ENCODE results near the gene FMO3.

The FMO3 gene

DNA sequence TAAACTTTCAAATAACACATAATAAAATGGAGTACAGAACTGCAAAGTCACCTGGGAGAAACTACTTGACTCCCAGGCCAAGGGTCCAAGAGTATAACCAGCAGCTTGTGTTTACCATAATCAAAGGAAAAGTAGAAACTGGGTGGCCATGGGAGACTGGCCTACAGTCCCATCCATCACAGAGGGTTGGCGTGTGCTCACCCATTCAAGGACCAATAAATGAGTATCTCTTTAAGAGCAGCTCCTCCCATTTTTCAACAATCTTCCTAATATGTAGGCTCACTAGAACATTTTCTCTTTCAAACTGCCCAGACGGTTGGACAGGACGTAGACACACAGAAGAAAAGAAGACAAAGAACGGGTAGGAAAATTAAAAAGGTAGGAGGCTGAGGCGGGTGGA lies at the start of gene FMO3:
Gene FMO3, plus strand, starts transcription at position 302 of the 400 bp plus-strand sequence. CDS start 1,754 bp downstream, outside the sequence.
- no peak for DNase-seq (ENCODE audit: low spot score)

DNA sequence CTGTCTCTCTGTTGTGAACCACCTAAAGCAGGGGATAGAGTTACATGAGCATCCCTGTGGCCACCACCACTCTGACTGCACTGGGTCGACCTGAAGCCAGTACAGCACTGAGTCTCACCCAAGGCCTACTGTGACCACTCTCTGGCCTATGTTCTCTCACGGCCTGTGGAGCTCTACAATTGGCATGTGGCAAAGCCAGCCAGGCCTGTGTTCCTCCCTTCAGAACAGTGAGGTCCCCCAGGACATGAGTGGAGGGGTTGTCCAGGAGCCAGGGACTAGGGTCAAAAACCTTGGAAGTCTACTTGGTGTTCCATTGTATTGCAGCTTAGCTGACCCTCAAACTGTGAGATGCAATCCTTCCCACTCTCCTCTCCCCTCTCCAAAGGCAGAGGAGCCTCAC lies 42.7 kb upstream of the FMO3 start:
- no peak for DNase-seq (ENCODE audit: low spot score)

DNA sequence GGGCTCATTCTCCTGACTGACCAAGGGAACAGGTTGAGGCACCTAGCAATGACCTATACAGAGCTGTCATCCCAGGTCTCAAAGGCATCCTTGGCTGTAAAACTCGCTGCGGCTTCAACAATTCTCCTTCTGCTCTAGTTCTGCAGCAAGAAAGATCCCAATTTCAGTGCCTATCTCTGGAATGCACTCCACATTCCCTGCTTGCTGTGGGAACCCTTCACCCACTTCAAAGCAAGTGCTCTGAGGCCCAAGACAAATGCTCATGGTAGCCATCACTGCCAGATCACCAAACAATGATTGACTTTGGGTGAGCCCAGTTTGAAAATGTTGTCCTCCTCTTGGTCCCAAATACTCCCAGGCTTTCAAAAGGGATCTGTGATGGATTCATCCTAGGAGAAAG lies 37.7 kb upstream of the FMO3 start:
- DNase-seq (ENCODE audit: low spot score), result no peak

DNA sequence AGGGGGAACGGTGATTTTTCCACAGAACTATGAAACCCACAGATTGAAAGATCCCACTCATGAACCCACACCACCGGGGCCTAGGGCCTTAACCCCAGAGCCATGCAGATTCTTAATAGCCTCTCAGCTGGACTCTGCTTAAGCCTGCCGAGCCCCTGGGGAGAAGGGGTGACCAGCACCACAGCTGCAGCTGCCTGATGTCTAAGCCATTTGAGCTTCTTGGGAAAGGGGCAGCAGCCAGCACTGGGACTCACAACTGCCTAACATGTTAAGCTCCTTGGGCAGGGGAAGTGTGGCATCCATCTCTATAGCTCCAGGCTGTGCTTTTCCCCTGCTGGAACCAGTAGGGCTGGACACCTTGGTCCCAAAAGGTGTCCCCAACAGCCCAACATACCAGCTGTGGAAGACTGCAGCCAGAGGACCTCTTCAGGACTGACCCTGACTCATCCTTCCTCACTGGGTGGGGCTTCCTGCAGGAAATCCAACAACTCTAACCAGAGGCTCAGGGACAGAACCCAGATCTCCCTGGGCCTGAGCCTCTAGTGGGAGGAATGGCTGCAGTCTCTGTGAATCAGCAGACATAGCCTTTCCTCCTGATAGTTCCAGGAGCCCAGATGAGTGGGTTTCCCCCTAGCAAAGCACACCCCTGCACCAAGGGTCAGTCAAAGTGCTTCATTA lies 34.6 kb upstream of the FMO3 start:
- DNase-seq (ENCODE audit: low spot score), result no peak

DNA sequence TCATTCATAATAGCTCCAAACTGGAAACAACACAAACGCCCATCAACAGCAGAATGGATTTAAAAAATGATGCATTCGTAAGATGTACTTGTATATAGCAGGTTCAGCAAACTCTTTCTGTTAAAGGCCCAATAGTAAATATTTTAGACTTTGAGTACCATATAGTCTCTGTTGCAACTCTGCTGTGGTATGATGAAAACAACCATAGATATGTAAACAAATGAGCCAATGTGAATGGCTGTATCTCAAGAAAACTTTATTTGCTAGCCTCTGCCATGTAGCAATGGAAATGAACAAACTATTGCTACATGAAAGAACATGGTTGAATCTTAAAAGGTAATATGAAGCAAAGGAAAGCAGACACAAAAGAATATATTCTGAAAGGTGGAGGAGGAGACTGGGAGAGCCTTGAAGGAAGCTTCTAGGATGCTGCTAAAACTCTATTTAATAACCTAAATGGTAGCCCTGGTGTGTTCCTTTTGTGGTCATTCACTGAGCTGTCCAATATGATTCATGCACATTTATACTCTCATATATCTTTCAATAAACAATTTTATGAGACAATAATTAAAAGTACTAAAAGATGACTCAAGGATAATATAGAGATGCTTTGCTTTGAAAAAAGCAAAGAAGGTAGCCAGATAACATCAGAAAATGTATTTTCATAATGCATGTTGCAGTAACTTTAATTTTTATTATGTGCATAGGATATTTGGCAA lies 29.1 kb upstream of the FMO3 start:
- DNase-seq (ENCODE audit: low spot score), result no peak

DNA sequence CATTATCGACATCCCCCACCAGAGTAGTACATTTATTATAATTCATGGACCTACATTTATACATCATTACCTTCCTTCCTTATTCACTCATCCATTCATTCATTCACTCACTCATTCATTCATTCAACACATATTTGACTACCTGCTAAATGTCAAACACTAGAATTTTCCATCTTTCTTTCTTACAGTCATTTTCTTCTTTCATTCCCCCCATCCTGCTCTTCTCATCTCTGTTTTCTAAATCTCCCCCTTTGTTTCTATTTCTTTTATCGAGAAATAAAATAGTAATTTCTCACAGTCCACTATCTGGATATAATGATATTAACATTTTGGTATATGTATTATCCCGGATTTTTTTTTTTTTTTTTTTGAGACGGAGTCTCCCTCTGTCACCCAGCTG lies 27.8 kb upstream of the FMO3 start:
- no peak for DNase-seq (ENCODE audit: low spot score)

DNA sequence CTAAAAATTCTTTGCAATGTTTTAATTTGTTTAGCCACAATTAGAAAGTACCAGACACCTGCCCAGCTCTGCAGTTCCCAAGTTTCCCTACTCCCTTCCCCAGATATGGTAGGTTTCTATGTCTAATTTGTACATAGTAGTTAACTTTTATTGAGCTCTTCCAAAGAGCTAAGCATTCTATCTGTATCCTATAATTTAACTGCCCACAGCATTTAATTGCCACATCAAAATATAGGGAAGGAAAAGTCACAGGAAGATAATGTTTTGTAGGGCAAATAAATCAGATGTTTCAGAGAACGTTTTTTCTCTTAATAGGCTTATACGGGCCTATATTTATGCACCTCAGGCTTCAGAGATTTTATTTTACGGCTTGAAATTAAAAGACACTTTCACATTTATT lies 15.7 kb upstream of the FMO3 start:
- DNase-seq (ENCODE audit: low spot score), result no peak

DNA sequence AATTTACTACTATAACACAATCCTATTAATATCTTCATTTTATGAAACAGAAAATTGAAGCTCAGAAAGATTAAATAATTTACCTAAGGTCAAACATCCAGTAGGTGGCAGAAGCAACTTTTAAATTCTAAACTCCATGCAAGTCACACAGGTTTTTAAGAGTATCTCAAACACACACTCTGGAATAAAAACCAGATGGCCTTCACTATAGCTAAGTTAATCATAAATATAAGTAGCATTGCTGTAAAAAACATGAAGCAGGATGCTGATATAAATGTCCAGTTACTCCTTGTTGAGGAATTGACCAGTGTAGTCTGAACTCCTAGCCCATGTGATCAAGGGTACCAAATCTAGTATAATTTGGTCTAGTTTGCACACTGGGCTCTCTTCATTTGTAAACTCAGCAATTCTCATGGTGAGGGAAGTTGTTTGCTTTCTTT lies 9.4 kb upstream of the FMO3 start:
- DNase-seq (ENCODE audit: low spot score), result peak; percentile 33

DNA sequence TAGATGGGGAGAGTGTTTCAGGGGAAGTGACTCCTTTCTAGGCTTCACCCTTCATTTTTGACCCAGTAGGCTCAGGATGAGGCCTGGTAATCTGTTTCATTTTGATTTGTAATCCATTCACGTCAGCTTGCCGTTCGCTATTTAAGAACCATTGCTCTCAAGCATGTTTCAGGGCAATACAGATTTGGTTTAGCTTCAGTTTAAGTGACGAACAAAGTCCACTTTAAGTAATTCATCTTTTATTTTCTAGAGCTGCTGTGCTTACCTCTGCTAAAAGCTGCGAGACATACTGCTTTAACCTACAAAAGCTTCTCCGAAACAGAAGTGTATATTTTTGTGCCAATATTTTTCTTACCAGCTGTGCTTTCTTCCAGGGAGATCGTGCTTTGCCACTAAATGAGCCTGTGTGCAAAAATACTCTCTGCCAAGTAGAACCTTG lies 8.9 kb upstream of the FMO3 start:
- DNase-seq (ENCODE audit: low spot score), result no peak

DNA sequence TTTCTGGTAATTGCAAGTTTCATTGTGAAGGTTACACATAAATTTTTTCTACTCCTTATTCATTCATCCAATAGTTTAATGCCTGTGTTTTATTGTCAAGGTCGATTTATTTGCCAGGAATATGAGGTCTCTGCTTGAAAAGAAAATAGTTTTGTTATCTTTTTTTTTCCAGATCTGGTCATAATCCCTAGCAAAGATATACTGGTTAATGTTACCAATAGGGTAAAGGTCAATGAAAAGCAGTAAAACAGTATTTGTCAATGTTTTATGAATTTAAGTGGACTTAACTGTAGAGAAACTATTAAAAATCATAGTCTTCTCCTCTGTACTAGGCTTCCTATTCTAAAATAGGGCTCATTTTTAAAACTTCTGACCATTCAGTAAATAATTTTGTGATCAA lies 8.1 kb upstream of the FMO3 start:
- no peak for DNase-seq (ENCODE audit: low spot score)

DNA sequence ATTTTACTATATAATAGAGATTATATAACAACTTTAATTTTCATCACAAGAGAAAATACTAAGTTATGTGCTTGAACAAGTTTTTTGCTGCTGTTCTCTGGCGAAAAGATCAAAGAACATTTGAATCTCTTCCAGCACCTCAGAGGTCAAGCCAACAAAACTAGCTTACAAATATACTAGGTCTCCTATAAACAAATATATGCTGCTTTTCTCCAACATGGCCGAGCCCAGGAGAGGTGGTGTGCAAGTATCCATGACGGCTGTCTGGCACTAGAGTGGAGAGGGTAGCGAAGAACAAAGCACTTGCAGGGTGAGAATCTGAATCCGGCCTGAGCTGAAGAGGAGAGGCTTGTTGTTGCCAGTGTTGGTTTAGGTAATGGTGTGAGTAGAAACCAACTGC lies 7.5 kb upstream of the FMO3 start:
- DNase-seq (ENCODE audit: low spot score), result no peak

DNA sequence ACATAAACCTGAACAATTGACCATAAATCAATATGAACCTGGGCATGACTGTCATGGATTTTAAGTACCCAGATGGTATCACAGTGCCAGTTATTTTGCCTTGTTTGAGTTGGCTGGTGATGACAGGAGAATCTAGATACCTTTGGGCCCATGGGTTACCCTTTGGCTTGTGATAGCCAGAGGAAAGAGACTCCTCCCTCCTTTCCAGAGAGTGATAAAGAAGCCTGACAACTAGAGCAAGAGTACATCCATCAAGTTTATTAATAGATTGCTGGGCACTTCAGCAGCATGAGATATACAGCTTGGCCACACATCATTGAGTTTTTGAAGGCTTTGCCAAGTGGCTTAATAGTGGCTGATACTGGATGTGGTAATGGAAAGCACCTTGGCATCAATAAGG lies 6.6 kb upstream of the FMO3 start:
- no peak for DNase-seq (ENCODE audit: low spot score)

DNA sequence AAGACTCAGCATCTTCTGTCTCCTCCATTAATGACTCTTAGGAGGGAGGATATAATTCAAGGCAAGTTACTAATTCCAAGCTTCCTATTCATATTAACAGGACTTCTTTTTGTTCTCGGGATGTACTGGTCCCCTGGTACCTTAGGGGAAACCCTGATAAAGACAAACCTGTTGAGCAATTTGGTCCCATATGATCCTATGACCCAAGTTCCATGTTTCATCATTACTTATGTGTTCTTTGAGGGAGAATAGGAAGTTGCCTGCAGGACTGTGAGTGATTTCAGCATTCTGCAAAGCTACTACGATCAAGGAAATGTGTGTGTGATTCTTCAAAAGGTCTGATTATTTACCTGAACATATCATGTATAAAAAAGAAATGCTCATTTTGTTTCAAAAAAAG lies 5.8 kb upstream of the FMO3 start:
- no peak for DNase-seq (ENCODE audit: low spot score)

DNA sequence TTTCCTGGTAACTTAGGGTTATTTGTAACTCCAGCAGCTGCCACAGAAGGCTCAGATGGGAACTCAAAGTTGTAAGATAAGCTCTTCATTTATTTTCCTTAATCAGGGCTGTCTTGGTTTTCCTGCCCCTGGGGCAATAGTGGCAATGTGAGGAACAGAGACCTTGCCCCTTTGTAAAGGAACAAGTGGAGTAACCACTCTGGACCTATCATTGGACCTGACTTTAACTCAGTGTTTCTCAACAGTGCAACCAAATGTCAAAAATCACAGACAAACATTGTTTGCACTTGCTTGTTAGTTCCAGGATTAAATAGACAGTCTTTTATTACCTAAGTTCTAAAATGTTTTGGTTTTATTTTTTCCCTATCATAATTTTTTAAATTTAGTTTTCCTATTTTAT lies 2.8 kb upstream of the FMO3 start:
- no peak for DNase-seq (ENCODE audit: low spot score)

DNA sequence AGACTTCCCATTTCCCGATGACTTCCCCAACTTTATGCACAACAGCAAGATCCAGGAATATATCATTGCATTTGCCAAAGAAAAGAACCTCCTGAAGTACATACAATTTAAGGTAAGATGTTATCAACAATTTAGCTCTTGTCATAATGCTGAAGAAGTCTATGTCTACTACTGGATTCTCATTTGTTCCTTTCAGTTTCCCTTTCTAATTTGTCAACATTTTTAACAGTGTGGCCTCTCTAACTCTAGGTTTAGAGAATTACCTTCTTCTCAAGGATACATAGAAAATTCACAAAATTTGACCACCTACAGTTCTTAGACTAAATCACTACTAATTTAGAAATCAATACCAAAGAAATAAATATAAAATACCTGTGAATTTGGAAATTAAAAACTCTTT lies 13.2 kb downstream of the FMO3 start:
- DNase-seq (ENCODE audit: low spot score), result no peak

DNA sequence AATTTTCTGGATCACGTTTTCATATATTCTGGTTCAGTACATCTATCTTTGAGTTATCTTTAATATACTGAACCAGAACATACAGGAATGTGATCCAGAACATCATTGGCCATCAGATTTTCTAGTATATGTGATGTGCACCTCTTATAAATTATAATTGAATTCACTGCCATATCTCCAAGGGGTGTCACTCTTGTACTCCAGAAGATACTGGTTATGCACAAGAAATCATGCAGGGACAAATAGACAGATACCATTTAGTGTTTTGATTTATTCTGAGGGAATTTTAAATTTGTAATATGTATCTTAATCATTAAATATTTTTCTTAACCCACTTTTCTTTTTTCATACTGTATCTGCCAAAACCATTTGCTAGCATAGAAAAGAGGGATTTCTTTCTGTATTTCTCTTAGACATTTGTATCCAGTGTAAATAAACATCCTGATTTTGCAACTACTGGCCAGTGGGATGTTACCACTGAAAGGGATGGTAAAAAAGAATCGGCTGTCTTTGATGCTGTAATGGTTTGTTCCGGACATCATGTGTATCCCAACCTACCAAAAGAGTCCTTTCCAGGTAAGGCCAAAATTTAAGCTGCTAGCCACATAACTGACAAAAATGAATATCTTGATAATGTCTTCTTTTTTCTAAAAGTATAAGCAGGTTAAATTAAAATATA lies 16.7 kb downstream of the FMO3 start:
- DNase-seq (ENCODE audit: low spot score), result peak; percentile 83

DNA sequence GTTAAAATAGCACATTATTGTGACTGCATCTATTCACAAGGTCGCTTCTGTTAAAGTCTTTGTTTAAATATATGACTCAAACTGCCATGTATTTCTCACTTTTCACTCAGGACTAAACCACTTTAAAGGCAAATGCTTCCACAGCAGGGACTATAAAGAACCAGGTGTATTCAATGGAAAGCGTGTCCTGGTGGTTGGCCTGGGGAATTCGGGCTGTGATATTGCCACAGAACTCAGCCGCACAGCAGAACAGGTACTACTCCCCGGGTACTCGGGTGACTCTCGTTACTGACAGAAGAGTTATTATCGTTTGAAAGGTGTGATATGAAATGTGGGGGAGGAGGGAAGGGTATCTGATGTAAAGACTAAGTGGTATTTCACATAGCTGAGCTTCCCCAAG lies 17.3 kb downstream of the FMO3 start:
- peak; percentile 97 for DNase-seq (ENCODE audit: low spot score)

DNA sequence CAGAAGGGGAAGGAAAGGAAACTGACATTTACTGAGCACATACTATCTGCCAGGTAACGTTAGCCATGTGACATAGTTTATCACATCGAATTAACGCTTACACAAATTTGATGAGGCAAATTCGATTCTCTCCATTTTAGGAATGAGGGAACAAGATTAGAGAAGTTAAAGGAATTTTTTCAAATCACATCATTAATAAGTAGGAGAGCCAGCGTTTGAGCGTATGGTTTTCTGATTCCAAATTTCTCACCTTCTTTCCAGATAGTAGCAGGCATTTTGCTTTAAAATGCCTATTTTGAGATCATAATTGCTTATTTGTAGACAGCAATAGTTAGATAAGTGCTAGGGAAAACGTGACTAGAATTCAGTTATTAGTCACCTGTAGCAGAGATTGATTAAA lies 19.3 kb downstream of the FMO3 start:
- no peak for DNase-seq (ENCODE audit: low spot score)

DNA sequence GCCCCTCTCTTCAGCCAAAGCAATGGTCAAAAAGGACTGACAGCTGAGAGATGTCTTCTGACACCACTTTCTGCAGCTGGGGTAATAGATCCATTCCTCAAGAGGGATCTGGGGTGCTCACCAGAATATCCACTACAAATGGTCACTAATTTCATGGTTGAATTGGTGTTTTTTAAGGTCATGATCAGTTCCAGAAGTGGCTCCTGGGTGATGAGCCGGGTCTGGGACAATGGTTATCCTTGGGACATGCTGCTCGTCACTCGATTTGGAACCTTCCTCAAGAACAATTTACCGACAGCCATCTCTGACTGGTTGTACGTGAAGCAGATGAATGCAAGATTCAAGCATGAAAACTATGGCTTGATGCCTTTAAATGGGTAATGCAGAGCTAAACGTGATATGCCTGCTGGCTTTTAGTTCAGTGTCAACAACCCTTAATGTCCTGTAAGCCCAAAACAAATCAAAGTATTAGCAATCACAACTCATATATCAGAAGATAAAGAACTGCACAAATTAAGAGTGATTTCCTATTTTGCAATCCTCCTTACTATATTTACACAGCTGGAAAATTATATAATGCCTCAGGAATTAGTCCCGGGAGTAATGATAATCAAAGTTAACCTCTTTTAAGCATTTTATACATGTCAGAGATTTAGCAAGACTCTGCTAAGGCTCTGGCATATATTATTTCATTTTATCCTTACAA lies 20.1 kb downstream of the FMO3 start:
- no peak for DNase-seq (ENCODE audit: low spot score)

DNA sequence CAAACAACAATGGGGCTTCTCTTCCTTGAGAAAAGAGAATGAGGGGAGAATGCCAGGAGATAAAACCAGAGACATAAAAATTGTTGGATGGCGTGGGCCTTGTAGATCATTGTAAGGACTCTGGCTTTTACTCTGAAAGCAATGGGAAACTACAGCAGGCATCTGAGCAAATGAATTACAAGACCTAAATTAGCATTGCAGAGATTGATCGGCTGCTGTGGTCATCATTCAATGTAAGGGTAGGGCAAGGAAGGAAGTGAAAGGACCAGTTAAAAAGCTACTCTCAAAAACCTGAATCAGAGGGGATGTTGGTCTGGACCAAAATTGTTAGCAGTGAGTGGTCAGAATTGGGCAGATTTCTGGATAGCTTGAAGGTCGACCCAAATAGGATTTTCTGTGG lies 21.4 kb downstream of the FMO3 start:
- DNase-seq (ENCODE audit: low spot score), result no peak

DNA sequence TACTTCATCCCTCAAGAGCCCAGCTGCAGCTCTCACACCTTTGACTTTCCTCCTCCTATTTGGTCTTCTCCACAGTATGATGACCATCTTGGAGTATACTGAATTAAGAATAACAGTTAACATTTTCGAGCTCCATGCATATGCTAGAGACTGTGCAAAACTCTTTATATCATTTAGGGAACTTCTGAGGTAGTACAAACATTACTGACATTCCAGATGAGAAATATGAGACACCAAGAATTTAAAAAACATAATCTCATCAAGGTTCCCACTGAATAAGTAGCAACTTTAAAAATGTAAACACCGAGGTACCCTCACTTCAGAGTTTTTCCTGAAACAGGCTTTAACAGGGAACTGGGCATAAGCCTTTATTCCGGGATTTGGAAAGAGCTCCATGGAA lies 22.7 kb downstream of the FMO3 start:
- no peak for DNase-seq (ENCODE audit: low spot score)

DNA sequence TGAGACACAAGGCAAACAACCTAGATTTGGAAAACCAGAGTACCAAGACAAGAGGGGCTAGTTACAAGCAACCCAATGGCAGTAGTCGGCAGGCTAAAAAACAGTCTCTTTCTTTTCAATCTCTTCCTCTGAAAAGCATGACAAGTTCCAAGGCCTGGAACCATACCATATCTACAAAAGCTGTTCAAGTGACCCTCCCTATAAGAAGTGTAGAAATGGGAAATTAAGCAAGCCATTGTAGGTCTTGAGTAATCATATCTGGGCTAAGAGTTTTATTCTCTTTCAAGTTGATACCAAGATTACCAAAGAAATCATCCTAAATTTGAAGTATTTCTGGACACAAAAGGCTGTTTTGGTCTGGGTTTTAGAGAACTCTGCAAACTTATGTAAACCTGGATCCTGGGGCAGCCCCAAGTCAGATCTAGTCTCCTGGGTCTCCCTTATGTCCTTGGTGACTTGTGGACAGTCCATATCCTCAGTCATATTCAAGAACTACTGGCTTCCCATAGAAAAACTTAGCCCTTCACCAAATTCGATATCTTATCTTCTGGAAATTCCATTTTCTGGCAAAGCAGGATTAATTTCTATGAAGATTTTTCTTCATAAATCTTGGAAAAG lies 24.7 kb downstream of the FMO3 start:
- DNase-seq (ENCODE audit: low spot score), result no peak
